ENCODE data around the gene LYPD6B.

Gene LYPD6B

DNA sequence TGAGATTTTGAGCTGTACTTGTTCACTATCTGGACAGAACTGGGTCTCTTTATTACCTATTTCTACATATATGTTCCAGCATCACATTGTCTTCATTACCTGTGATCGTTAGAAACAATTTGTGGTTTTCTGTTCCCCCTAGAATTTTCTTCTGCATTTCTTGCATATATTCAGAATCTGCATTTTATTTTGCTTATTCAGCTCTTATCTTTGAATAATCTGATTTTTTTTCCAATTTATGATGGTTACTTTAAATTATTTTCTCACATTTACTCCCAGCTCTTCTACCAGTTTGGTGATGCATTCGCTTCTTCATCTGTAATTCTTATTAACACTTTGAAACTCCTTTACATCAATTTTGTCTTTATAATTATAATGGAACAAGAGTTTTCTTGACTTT, 55.1 kb downstream of the LYPD6B start:
- no peaks in the 10 kb centered on the region for H3K36me3 ChIP-seq (ENCODE audit: control insufficient read depth, insufficient read depth, low read length)
- no peaks in the 10 kb centered on the region for H3K9me3 ChIP-seq (ENCODE audit: control insufficient read depth, insufficient read depth, low read depth, low read length)
- H3K27me3 ChIP-seq (ENCODE audit: control insufficient read depth, insufficient read depth, low read length): no peaks in the 10 kb centered on the region
- no peak overlapping the region for H3K27ac ChIP-seq (ENCODE audit: low read depth, low read length)
- no peak overlapping the region for H3K9ac ChIP-seq (ENCODE audit: low read length)
- H3K4me3 ChIP-seq (ENCODE audit: low read depth, low read length): no peak overlapping the region
- no peaks in the 10 kb centered on the region; the same call in 1 of the 2 replicates for H3K4me1 ChIP-seq (ENCODE audit: control insufficient read depth, insufficient read depth, low read length)

- H3K4me1 ChIP-seq (ENCODE audit: control insufficient read depth, insufficient read depth, low read length): no peaks in the 10 kb centered on the region; the same call in 1 of the 2 replicates
- no peak overlapping the region for H3K27ac ChIP-seq (ENCODE audit: low read depth, low read length)
- H3K36me3 ChIP-seq (ENCODE audit: control insufficient read depth, insufficient read depth, low read length): no peaks in the 10 kb centered on the region
- H3K9me3 ChIP-seq (ENCODE audit: control insufficient read depth, insufficient read depth, low read depth, low read length): no peaks in the 10 kb centered on the region
- H3K27me3 ChIP-seq (ENCODE audit: control insufficient read depth, insufficient read depth, low read length): no peaks in the 10 kb centered on the region
- H3K4me3 ChIP-seq (ENCODE audit: low read depth, low read length): no peak overlapping the region
- no peak overlapping the region for H3K9ac ChIP-seq (ENCODE audit: low read length)
Measured at GRCh38 chr2:149094217-149095015, 55.9 kb downstream of the LYPD6B start.

- H3K4me1 ChIP-seq (ENCODE audit: control insufficient read depth, insufficient read depth, low read length): peaks cover 3% of the 10 kb centered on the region; the same call in 1 of the 2 replicates
- no peak overlapping the region for H3K9ac ChIP-seq (ENCODE audit: low read length)
- no peaks in the 10 kb centered on the region for H3K36me3 ChIP-seq (ENCODE audit: control insufficient read depth, insufficient read depth, low read length)
- H3K4me3 ChIP-seq (ENCODE audit: low read depth, low read length): no peak overlapping the region
- H3K27me3 ChIP-seq (ENCODE audit: control insufficient read depth, insufficient read depth, low read length): no peaks in the 10 kb centered on the region
- no peaks in the 10 kb centered on the region for H3K9me3 ChIP-seq (ENCODE audit: control insufficient read depth, insufficient read depth, low read depth, low read length)
- H3K27ac ChIP-seq (ENCODE audit: low read depth, low read length): no peak overlapping the region
Measured at GRCh38 chr2:149098701-149099100, 60.2 kb downstream of the LYPD6B start.

DNA sequence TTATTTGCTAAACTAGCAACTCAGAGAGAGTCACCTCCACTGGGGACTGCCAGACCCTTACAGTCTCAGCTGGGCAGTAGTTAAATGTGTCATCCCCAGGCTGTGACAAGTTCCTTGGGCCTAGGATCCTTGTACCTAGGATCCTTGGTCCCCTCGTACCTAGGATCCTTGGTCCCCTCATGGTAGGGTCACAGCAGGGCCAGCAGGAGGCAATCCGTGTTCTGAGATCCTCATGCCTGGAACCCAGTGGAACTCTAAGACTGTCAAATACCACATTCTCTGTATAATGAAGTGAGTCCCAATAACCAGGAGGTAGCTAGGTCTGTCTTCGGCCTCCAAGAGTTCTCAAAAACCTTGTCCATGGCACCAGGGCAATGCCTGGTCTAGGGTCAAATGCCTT, 60.8 kb downstream of the LYPD6B start:
- Histone ChIP-seq H3K9ac (ENCODE audit: low read length) (no peak overlapping the region), H3K36me3 (ENCODE audit: control insufficient read depth, insufficient read depth, low read length) (no peaks in the 10 kb centered on the region), H3K27ac (ENCODE audit: low read depth, low read length) (no peak overlapping the region), H3K4me3 (ENCODE audit: low read depth, low read length) (no peak overlapping the region), H3K4me1 (ENCODE audit: control insufficient read depth, insufficient read depth, low read length) (peaks cover 3% of the 10 kb centered on the region; the same call in 1 of the 2 replicates), H3K9me3 (ENCODE audit: control insufficient read depth, insufficient read depth, low read depth, low read length) (no peaks in the 10 kb centered on the region), H3K27me3 (ENCODE audit: control insufficient read depth, insufficient read depth, low read length) (no peaks in the 10 kb centered on the region)

DNA sequence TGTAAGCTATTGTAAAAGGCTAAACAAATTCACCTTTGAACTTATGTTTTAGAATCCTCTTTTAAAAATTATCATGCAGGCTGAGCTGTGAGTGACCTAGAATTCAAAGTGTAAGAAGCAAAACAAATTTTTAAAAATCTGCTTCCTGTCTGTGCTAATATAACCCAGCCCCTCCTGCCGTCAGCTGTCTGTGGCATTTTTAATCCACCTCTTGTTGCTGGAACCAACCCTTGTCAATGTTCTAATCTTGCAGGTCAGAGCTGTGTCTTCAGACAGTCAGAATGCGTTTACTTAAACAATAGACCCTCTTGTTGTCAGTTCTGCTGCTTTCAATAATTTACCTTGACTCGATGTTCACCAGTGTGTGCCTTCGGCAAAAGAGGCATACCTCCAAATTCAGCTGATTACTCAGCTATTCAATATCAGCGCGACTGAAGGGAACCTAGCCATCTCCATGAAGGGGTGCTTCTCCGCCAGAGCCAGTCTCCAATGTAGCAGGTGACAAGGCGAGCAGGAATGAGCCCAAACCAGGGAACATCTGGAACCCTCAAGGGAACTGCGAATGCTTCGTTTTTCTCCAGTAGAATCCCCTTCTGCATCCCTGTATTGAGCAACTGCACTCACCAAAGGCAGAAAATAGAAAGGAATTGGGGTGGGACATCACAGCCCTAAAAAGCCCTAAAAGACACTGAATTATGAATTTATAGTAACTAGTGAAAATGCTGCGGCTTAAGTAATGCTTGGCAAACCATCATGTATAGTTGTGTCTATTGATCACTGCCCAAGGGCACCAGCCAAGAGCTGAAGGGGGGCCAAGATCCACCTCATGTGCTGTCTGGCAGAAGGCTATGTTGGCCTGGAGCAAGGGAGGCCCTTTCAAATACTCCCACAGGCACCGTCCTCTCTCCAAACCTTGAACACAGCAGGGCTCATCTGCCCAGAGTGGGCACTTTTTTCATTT, 62.5 kb downstream of the LYPD6B start:
- peaks cover 3% of the 10 kb centered on the region; the same call in 1 of the 2 replicates for H3K4me1 ChIP-seq (ENCODE audit: control insufficient read depth, insufficient read depth, low read length)
- H3K9me3 ChIP-seq (ENCODE audit: control insufficient read depth, insufficient read depth, low read depth, low read length): no peaks in the 10 kb centered on the region
- no peaks in the 10 kb centered on the region for H3K36me3 ChIP-seq (ENCODE audit: control insufficient read depth, insufficient read depth, low read length)
- H3K9ac ChIP-seq (ENCODE audit: low read length): no peak overlapping the region
- H3K27me3 ChIP-seq (ENCODE audit: control insufficient read depth, insufficient read depth, low read length): no peaks in the 10 kb centered on the region
- H3K4me3 ChIP-seq (ENCODE audit: low read depth, low read length): no peak overlapping the region
- H3K27ac ChIP-seq (ENCODE audit: low read depth, low read length): no peak overlapping the region

DNA sequence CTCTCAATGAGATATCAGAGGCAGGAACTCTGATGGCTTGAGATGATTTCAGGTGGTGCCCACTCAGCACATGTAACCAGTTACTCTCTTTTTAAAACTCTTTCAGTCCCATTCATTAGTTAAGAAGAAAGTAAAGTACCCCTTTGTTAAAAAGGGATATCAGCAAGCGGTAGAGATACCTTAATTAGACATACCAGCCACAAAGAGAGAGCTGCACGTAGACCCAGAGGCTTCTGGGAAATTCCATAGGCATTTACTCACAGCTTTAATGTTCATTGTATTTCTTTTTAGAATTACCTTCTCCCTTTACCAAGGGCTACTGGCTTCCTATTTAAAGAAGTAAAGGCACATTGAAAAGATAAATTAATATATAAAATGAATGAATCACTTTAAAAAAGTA, 63.3 kb downstream of the LYPD6B start:
- Histone ChIP-seq H3K36me3 (ENCODE audit: control insufficient read depth, insufficient read depth, low read length) (no peaks in the 10 kb centered on the region), H3K9me3 (ENCODE audit: control insufficient read depth, insufficient read depth, low read depth, low read length) (no peaks in the 10 kb centered on the region), H3K27ac (ENCODE audit: low read depth, low read length) (no peak overlapping the region), H3K9ac (ENCODE audit: low read length) (no peak overlapping the region), H3K4me1 (ENCODE audit: control insufficient read depth, insufficient read depth, low read length) (peaks cover 3% of the 10 kb centered on the region; the same call in 1 of the 2 replicates), H3K4me3 (ENCODE audit: low read depth, low read length) (no peak overlapping the region), H3K27me3 (ENCODE audit: control insufficient read depth, insufficient read depth, low read length) (no peaks in the 10 kb centered on the region)

DNA sequence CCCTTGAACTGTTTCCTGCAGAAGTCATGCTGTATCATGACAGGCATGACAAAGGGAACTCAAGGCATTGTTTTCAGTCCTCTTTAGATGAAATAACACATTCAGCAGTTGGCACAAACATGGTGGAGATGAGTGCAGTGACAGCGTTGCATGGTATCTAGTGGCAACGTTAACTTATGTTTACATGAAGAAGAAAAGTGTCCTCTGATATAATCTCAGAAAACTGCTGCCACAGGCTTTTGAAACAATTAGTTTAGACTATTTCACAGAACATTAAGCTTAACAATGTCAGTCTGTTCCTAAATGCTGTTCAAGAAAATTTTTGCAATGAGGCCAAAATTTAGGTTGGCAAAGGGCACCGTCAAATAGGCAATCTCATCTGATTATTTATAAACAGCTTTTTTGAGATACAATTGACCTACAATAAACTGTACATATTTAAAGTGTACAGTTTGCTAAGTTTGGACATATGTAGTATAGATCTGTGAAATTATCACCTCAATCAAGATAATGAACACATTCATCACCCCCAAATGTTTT, 64.7 kb downstream of the LYPD6B start:
- Histone ChIP-seq H3K4me3 (ENCODE audit: low read depth, low read length) (no peak overlapping the region), H3K36me3 (ENCODE audit: control insufficient read depth, insufficient read depth, low read length) (no peaks in the 10 kb centered on the region), H3K4me1 (ENCODE audit: control insufficient read depth, insufficient read depth, low read length) (peaks cover 3% of the 10 kb centered on the region; the same call in 1 of the 2 replicates), H3K9me3 (ENCODE audit: control insufficient read depth, insufficient read depth, low read depth, low read length) (peaks cover 1% of the 10 kb centered on the region; the same call in 1 of the 2 replicates), H3K27me3 (ENCODE audit: control insufficient read depth, insufficient read depth, low read length) (no peaks in the 10 kb centered on the region), H3K27ac (ENCODE audit: low read depth, low read length) (no peak overlapping the region), H3K9ac (ENCODE audit: low read length) (no peak overlapping the region)

DNA sequence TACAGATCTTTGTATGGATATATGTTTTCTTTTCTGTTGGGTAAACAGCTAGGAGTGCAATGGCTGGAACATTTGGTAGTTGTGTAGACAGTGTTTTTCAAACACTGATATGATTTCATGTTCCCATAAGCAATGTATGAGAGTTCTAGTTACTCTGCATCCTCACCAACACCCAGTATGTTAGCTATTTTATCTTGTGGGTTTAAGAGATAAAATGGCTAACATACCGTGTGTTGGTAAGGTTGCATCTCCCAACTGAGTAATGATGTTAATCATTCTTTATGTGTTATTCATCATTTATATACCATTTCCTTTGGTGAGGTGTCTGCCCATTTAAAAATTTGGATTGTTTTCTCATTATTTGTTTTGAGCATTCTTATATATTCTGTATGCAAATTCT, 65.7 kb downstream of the LYPD6B start:
- H3K4me3 ChIP-seq (ENCODE audit: low read depth, low read length): no peak overlapping the region
- H3K27ac ChIP-seq (ENCODE audit: low read depth, low read length): no peak overlapping the region
- H3K4me1 ChIP-seq (ENCODE audit: control insufficient read depth, insufficient read depth, low read length): peaks cover 3% of the 10 kb centered on the region; the same call in 1 of the 2 replicates

GRCh38 chr2:149112068-149112467, 73.6 kb downstream of the LYPD6B start:
- H3K9me3 ChIP-seq (ENCODE audit: control insufficient read depth, insufficient read depth, low read depth, low read length): peaks cover 3% of the 10 kb centered on the region; the same call in 1 of the 2 replicates
- H3K27ac ChIP-seq (ENCODE audit: low read depth, low read length): no peak overlapping the region
- H3K4me1 ChIP-seq (ENCODE audit: control insufficient read depth, insufficient read depth, low read length): no peaks in the 10 kb centered on the region
- H3K9ac ChIP-seq (ENCODE audit: low read length): no peak overlapping the region
- H3K36me3 ChIP-seq (ENCODE audit: control insufficient read depth, insufficient read depth, low read length): no peaks in the 10 kb centered on the region
- no peaks in the 10 kb centered on the region for H3K27me3 ChIP-seq (ENCODE audit: control insufficient read depth, insufficient read depth, low read length)
- H3K4me3 ChIP-seq (ENCODE audit: low read depth, low read length): no peak overlapping the region

More for the DNA sequence above, 65.7 kb downstream of the LYPD6B start:
- H3K9me3 ChIP-seq (ENCODE audit: control insufficient read depth, insufficient read depth, low read depth, low read length): peaks cover 3% of the 10 kb centered on the region; the same call in 1 of the 2 replicates
- no peaks in the 10 kb centered on the region for H3K27me3 ChIP-seq (ENCODE audit: control insufficient read depth, insufficient read depth, low read length)
- no peak overlapping the region for H3K9ac ChIP-seq (ENCODE audit: low read length)
- H3K36me3 ChIP-seq (ENCODE audit: control insufficient read depth, insufficient read depth, low read length): no peaks in the 10 kb centered on the region

GRCh38 chr2:149112713-149113112, 74.2 kb downstream of the LYPD6B start:
- Histone ChIP-seq H3K4me1 (ENCODE audit: control insufficient read depth, insufficient read depth, low read length) (no peaks in the 10 kb centered on the region), H3K27ac (ENCODE audit: low read depth, low read length) (no peak overlapping the region), H3K36me3 (ENCODE audit: control insufficient read depth, insufficient read depth, low read length) (no peaks in the 10 kb centered on the region), H3K4me3 (ENCODE audit: low read depth, low read length) (no peak overlapping the region), H3K9ac (ENCODE audit: low read length) (no peak overlapping the region), H3K27me3 (ENCODE audit: control insufficient read depth, insufficient read depth, low read length) (no peaks in the 10 kb centered on the region), H3K9me3 (ENCODE audit: control insufficient read depth, insufficient read depth, low read depth, low read length) (peaks cover 3% of the 10 kb centered on the region; the same call in 1 of the 2 replicates)

Measured in HUES6 (cell line).